SK-N-DZ (cell line): Measurements from ENCODE around the gene GBX2.

Experiments used
- DNase-seq: peaks from one replicate; pipeline ENCODE4 v3.0.0-alpha.2; 2015; ENCODE audit warnings: low spot score

Gene GBX2

DNA sequence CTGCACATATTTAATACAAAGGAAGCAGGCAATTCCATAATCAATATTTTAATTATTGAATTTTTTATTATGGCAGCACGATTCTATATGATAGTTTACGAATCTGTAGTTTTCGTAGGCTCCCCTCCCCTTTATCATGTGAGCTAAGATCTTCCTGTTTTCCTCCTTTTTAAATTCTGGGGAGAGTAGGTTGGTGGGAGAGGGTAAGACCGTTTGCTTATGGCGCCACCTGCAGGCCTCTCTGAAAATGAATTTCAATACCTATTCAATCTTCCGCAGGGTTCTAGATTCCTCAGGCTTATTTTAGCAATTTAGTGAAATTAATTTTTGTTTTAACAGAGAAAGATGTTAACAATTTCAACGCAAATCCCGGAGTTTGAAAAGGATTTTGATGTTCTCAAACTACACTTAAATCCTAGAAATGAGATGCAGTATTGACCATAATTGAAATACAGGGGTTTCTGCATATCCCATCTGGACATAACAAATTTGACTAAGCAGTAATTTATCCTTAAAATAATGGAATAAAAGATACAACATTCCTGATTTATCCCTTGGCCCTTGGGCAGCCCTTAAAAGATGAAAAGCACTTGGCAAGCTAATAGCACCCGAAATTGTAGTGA lies 12.8 kb upstream of the GBX2 start:
- DNase-seq: peak; percentile 77

DNA sequence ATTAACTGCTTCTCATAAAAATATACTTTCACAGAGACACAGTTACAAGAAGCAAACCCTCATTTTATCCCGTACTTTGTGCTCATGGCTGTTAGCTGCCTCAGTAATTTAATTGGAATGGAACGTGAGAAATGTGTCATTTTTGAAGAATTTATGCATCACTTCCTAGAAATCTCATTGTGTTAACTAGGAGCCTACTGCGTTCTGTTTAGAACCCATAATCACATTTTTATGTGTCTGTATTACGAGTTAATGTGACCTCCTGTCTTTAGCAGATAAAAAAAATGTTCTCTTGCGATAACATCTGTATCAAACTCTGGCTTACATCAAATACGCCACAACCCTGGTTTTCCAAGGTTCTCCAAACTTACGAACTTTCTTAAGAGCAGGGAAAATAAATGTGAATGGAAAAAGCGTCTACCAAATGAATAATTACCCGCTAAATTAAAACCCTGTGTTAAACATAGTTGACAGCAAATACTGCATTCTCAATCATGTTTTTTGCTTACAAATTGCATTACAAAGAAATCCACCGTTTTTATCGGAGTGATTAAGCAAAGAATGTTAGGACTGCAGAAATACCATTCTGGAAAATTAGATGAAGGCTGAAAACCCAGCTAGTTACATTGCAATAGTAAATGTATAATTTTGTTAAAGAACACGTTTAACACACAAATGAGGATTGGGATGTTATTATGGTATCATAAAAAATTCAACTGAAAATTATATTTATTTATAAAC lies 12.1 kb upstream of the GBX2 start:
- peak; percentile 71 for DNase-seq

GRCh38 chr2:236179236-236180075 lies 11.3 kb upstream of the GBX2 start:
- DNase-seq: peak; percentile 59

DNA sequence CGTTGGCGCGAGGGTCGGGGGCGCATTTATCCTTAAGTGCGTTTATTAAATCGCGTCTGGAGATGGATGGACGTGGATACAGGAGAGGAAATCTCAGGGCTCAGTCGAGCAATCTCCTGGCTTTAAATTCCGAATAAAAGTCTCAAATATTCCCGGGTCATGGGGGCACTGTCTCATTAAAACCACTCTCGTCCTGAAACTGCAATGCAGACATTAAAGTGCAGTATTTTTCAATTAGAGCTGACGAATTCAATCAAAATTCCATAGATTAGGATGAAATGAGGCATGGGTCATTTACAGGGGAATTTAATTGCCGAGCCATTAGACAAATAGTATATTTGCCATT lies 10.7 kb upstream of the GBX2 start:
- peak; percentile 65 for DNase-seq

DNA sequence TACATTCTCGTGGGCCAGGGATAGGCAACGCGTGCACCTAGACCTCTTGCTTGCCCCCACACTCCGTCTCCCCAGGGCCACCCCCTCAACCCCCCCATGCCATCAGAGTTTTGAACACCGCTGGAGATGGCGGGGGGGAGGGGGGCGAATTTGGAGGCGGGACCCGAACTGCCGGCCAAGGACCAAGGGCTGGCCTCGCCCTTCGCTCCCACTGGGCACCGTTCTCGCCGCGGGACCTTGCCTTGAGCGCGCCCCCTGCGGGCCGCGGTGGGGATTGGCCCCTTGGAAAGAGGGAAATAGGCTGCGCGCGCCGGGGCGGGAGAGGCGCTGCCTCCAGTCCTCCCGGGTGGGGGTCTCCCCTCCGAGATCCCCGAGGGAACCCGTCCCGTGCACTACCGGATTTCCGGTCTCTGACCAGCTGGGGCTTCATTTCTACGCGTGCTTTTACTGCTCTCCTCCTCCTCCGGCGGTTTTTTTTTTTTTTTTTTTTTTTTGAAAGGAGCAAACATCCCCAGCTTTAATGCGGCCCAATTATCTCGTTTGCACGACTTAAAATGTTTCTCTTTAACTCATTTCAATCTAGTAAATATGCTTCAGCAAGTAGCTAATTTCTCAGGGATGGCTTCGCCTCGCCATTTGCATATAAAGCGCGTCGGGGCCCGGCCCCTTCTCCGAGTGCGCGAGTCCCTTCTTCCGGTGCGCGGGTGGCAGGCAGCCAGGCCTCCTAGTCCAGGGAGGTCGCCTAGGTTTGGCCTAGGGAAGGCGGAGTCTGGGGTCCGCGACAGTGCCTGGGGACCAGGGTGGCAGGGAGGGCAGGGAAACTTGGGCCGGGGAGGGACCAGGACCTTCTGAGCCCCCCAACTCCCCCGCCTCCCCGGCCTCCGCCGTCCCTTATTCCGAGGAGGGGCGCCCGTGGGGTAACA lies 10.0 kb upstream of the GBX2 start:
- DNase-seq: peak; percentile 83

GRCh38 chr2:236177604-236177966 lies 9.4 kb upstream of the GBX2 start:
- DNase-seq: peak; percentile 73

DNA sequence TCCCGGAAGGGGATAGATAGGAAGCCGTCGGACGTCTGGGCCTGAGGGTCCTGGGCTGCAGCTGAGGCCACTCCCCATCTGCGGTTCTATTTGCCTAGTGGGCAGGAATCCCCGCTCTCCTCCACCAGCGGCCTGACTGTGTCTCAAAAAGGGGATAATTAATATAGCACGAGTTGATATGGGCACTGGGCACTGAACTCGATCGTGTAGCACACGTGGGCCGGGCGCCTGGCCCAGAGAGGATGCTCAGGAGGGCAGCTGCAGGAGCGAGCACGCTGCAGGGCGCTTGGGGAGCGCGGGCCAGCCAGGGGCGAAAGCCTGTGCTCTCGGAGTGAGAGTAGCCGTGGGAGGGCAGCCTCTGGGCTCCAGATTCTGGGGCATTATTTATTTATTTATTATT lies 8.8 kb upstream of the GBX2 start:
- no peak for DNase-seq

- DNase-seq: no peak
Observed at GRCh38 chr2:236176417-236176816, 8.2 kb upstream of the GBX2 start.

DNA sequence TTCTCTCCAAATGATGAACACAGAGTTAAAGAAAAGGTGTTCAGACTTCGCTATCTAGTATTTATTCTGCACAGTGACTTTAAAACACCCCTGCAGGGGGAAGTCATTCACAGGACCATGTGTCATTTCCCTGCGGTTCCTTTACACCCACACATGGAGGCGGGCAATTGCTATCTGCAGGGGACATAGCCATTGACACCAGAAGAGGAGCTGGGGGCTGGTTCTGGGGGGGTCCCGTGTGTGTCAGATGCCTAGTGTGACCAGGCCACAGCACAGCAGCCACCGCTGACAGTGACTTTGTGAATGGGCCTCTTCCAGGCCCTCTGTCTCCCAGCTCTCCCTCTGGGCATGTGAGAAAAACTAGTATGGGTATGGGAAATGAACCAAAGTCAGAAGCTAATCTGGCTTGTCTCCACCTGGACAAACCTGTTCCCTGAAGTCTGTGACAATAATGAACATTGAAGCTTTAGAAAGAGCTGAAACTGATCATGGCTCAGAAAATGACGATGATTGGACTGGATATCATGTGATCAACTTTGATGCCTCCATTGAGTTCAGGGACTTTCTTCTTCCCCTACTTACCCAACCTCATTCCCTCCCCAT lies 7.5 kb upstream of the GBX2 start:
- no peak for DNase-seq

DNA sequence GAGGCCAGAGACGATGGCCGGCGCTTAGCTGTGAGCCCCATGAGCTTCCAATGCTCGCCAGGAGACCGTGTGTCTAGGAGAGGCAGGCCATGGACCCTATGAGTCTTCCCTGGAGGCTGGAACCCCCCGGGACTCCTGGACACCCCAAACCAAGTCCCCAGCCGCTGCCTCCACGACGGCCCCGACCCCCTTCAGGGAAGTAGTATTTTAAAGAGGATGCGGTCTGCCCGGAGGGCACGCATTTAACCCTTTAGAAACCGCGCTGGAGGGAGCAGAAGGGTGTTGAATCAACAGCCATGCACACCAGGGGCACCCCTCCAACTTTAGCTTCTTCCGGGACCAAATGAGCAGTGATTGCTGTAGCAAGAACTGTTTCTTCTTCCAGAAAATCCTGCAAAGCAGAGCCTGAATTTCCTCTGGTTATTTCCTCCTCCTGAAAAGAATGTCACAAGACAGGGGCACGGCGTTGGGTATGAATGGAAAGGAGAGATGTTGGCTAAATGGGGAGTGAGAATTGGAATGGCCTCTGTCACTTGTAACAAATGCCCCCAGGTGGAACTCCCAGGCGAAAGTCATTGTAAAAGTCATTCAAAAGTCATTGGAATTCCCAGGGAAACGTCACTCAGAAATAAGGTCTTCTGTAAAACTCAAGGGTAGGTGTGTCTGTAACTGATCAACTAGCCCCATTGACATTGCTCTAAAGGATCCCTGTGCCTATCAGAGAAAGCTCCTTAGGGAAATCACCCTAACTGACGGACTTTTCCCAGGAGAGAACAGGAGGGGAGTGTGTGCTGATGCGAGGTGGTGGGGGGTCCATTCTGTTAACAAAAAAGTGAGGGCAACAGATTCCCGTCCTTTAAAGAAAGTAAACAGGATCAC lies 5.8 kb upstream of the GBX2 start:
- no peak for DNase-seq

GRCh38 chr2:236173036-236173728 lies 5.0 kb upstream of the GBX2 start:
- DNase-seq: no peak

DNA sequence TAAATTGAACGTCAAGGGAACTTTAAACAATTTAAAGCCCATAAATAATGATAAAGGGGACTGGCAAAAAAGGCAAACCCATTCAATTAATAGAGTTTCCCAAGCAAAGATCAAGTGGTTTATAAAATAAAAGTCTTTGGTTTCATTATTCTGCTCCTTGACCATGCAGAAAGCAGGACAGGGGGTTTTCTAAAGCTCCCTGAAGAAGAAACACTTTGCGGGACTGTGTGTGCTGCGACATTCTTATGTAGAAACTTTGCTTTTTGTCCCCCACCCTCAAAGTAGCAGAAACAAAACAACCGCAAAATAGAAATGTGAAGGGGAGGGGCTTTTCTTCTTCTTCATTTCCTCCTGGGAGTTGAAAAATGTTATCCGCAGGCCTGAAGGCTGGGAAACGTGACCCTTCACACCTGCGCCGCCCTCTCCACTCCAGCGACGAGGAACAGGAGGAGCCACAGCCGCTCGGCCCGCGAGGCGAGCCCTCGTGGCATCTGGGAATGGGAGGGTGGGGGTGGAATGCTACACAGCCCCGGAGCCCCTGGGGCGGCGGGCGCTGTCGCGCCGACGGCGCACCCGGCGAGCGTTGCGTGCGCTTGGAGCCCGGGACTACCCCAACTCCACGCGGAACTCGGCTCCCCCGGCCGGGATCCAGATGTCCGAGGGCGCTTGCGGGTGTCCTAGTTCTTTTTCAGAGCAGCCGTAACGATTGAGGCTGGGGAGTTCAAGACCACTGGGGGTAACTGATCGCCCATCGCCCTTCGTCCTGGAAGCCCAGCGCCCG lies 4.3 kb upstream of the GBX2 start:
- no peak for DNase-seq

DNA sequence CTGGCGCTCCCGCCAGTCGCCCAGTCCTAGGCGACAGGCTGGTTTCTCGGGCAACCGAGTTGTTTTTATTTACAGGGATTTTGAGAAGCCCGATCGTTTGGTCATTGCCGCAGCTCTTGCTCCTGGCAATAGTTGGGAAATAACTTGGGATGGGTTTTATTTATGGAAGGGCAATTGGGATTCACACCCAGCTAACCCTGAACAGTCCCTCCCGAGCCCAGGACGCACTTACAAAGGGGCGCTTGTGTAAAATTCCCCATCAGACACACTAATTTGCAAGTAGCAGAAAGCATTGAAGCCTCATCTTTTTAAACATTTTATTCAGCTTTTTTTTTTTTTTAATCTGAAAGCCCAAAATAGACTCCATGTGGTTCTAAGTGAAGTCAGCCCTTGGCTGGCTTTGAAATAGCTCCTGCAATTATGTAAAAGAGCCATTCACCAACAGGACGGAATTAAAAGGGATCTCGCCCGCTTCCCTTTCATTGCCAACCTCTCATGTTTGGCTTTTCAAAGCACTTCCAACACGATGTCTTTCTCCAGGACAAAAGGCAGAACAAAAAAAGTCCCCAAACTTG lies 3.6 kb upstream of the GBX2 start:
- DNase-seq: no peak

GRCh38 chr2:236171181-236171679 lies 3.0 kb upstream of the GBX2 start:
- no peak for DNase-seq

GRCh38 chr2:236170590-236171165 lies 2.5 kb upstream of the GBX2 start:
- no peak for DNase-seq

DNA sequence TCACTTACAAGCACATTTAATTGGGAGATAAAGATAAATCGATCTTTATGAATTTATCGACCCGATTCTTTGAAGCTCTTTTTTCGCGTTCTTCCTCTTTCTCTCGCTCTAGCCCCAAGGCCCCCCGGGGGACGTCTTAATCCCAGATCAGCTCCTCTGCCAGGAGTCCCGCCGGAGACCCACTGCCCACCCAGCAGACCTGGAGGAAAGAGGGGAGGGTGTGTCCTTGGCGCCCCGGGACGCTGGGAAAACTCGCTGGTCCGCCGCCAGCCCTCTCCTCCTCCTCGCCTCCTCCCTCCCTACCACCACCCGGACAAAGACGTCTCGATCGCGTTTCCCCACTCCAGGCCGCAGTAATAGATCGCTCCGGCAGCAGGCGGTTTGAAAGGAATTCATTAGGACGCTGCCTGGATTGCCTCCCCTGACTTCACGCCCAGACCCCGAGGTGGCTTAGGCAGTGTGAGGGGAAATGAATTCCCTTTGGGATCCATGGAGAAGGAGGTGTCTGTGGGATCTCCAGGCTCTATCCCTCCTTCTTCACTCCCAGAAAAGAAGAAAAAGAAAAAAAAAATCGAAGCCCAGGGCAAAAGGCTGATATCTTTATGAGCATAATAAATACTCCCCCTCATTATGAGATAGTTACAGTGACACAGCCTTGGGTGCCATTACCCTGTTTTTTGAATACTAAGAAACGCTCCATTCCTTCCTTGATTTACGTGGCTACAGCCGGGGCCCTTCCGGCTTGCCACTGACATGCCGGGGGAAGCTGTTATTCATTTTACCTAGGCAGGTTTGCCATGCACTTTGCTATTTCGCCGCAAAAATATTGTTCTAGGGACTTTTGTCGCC lies 1.8 kb upstream of the GBX2 start:
- DNase-seq: no peak

DNA sequence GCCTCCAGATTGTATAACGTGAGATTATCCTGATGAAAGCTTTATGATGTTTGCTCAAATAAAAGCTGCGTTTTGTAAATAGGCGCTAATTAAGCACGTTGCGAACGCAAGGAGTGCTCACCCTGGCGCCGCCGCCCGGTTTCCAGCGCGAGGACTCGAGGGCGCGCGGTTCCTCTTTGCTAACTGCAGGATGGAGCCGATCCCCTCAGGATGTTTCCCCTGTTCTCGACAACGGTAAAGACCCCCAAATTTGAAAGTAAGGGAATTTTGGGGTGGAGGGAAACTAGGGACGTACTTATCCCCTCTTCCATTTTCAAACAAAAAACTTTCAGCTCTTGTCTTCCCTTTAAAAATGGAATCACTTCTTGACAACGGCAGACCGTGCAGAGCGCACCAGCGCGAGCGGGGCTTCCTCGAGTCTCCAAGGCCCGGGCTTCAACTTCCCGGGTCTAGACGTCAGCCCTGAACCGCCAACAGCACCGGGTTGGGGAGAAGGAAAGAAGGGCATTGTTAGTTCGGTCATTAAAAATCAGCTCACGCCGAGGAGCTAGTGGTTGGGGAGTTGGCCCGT lies 1.1 kb upstream of the GBX2 start:
- no peak for DNase-seq
